Endodermal cell (in vitro differentiated cells): ENCODE results near the gene FBRSL1. TPM values are rescaled to one million over a fixed set of nuclear protein-coding genes. Genes with fewer than 3 reads are reported as not detected.

Experiments
- DNase-seq: peaks from one replicate; pipeline ENCODE4 v3.0.0-alpha.2; 2017
- H3K27ac ChIP-seq: 2 replicates; pipeline ENCODE4 v1.5.1; 2013; ENCODE audit warnings: mild to moderate bottlenecking, low read depth, low read length, moderate library complexity
- H3K27me3 ChIP-seq: 2 replicates; pipeline ENCODE4 v1.6.1; 2013; ENCODE audit warnings: mild to moderate bottlenecking, low read length, moderate library complexity; ENCODE audit not compliant: insufficient read depth, control insufficient read depth, poor library complexity, severe bottlenecking
- H3K36me3 ChIP-seq: 2 replicates; pipeline ENCODE4 v1.7.0; 2013; ENCODE audit warnings: mild to moderate bottlenecking, low read length, moderate library complexity; ENCODE audit not compliant: control insufficient read depth, insufficient read depth
- H3K4me1 ChIP-seq: one replicate; pipeline ENCODE4 v1.7.0; 2013; ENCODE audit warnings: low read length; ENCODE audit not compliant: control insufficient read depth, insufficient read depth
- H3K4me3 ChIP-seq: 2 replicates; pipeline ENCODE4 v1.5.1; 2013; ENCODE audit warnings: mild to moderate bottlenecking, low read length, moderate library complexity
- H3K9ac ChIP-seq: 2 replicates; pipeline ENCODE4 v1.6.1; 2013; ENCODE audit warnings: mild to moderate bottlenecking, low read length, moderate library complexity; ENCODE audit not compliant: poor library complexity, severe bottlenecking; ENCODE audit errors: extremely low read depth
- H3K9me3 ChIP-seq: 2 replicates; pipeline ENCODE4 v1.6.1; 2013; ENCODE audit warnings: mild to moderate bottlenecking, low read length, moderate library complexity; ENCODE audit not compliant: control insufficient read depth
- H3K27ac Mint-ChIP-seq: 2 replicates; pipeline ENCODE4 v1.8.0; 2020; ENCODE audit warnings: mixed read lengths
- H3K27me3 Mint-ChIP-seq: 2 replicates; pipeline ENCODE4 v1.8.0; 2021; ENCODE audit warnings: mild to moderate bottlenecking, mixed read lengths; ENCODE audit not compliant: insufficient read depth
- H3K36me3 Mint-ChIP-seq: 2 replicates; pipeline ENCODE4 v1.8.0; 2020; ENCODE audit warnings: low read depth, mixed read lengths
- H3K4me1 Mint-ChIP-seq: 2 replicates; pipeline ENCODE4 v1.8.0; 2020; ENCODE audit warnings: mixed read lengths
- H3K4me3 Mint-ChIP-seq: 2 replicates; pipeline ENCODE4 v1.8.0; 2020; ENCODE audit warnings: mild to moderate bottlenecking, moderate library complexity, mixed read lengths
- H3K9me3 Mint-ChIP-seq: 2 replicates; pipeline ENCODE4 v1.8.0; 2020; ENCODE audit warnings: mild to moderate bottlenecking, mixed read lengths
- WGBS, 2 experiments: methylation state at CpG; one replicate each; pipeline versions ENCODE4 v1.1.5 to v1.1.7; 2013; ENCODE audit warnings: missing lambda C conversion rate in 2 of 2, mixed read lengths in 1 of 2; ENCODE audit not compliant: insufficient coverage in 1 of 2, insufficient read length in 1 of 2; 5-methylcytosine and 5-hydroxymethylcytosine counted together
- total RNA-seq, 2 donors: library from RNA; stranded (reverse); fragmentation: NEBNext Ultra II Directional in 1 of 2; extraction: Animal tissue kit (Norgen Biotek cat#: 25700) in 1 of 2; gene quantifications; 2 replicates in 1 of 2; 3 replicates in 1 of 2; pipeline ENCODE4 v1.2.1, GENCODE V29; 2021
- TF ChIP-seq, protein P1 (sequence below): fragments of 200-600 bp; sonication (generic); conservative IDR thresholded peaks from 2 replicates; pipeline ENCODE4 v1.5.0; 2021; ENCODE audit warnings: antibody characterized with exemption, mild to moderate bottlenecking

Gene FBRSL1
- total RNA-seq, 2 donors from 2014 or later: 74.9 to 92.3 TPM

DNA sequence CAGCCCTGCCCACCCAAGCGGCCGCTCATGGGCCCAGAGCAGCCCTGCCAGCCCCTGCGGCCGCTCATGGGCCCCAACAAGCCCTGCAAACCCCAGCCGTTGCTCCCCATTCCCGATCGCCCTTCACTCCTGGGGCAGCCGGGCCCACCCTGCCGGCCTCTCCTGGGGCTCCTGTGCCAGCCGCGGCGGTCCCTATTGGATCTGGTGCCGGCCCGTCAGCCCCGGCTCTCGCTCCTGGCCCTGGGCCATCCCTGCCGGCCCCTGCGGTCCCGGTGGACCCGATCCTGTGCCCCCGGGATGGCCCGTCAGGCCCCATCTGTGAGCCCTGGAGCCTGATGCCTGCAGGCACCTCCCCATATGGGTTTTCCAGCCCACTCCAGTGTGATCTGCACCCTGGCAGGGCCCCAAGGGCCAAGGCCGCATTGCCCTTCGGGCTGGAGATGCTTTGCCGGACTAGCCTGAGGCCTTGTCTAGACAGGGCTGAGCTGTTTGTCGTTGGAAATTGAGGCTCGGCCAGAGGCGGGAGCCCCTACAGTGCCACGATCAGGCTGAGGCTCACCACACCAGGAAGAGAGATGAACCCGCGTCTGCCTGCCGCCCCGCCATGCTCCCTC lies 20.3 kb downstream of the FBRSL1 start:
- Mint-ChIP-seq H3K4me3 (no peak overlapping the region), H3K27ac (no peak overlapping the region), H3K9me3 (peaks cover under 1% of the 10 kb centered on the region), H3K27me3 (no peaks in the 10 kb centered on the region), H3K36me3 (peaks cover 8% of the 10 kb centered on the region), H3K4me1 (peaks cover 18% of the 10 kb centered on the region)
- H3K27me3 ChIP-seq: no peaks in the 10 kb centered on the region
- peaks cover 9% of the 10 kb centered on the region for H3K4me1 ChIP-seq
- H3K27ac ChIP-seq: no peak overlapping the region
- TF ChIP-seq, protein P1, sequence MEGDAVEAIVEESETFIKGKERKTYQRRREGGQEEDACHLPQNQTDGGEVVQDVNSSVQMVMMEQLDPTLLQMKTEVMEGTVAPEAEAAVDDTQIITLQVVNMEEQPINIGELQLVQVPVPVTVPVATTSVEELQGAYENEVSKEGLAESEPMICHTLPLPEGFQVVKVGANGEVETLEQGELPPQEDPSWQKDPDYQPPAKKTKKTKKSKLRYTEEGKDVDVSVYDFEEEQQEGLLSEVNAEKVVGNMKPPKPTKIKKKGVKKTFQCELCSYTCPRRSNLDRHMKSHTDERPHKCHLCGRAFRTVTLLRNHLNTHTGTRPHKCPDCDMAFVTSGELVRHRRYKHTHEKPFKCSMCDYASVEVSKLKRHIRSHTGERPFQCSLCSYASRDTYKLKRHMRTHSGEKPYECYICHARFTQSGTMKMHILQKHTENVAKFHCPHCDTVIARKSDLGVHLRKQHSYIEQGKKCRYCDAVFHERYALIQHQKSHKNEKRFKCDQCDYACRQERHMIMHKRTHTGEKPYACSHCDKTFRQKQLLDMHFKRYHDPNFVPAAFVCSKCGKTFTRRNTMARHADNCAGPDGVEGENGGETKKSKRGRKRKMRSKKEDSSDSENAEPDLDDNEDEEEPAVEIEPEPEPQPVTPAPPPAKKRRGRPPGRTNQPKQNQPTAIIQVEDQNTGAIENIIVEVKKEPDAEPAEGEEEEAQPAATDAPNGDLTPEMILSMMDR: no peak
- no peak overlapping the region for H3K9ac ChIP-seq
- no peak overlapping the region for H3K4me3 ChIP-seq
- H3K36me3 ChIP-seq: no peaks in the 10 kb centered on the region
- 94 to 96% methylated on average over 12 to 33 of the region's 33 CpGs for WGBS, 2 experiments
- H3K9me3 ChIP-seq: no peaks in the 10 kb centered on the region
- no peak for DNase-seq

DNA sequence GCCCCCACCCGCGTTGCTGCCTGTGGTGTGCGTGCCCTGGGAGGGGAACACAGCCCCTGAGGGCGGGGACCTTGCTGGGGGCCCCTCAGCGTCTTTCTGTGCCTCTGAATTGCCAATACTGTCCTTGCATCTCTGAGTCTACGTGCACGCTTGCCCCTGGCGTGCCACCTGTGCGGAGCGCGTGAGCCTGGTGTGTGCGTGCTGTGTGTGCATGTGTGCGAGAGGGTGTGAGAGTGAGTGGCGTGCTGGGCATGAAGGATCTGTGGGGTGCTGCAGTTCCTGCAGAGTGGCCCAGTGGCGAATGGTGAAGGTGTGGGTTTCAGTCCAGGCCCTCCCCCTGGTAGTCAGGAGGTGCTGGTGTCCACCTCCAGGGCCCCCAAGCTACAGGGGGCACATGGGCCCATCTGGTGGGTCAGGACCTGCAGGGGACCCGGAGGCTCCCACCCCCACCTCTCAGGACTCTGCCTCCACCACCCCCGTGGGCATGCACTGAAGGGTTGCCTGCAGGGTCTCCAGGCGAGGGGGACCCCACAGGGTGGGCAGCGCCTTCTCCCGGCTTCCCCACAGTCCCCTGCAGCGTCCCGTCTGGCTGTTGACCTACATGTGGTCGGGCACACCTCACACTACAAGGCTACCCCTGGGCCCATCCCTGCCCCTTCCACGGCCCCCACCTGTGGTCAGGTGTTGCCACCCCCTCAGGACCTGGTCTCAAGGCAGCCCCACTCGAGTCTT lies 21.0 kb downstream of the FBRSL1 start:
- Mint-ChIP-seq H3K27ac (no peak overlapping the region), H3K36me3 (peaks cover 12% of the 10 kb centered on the region), H3K4me3 (no peak overlapping the region), H3K4me1 (peaks cover 15% of the 10 kb centered on the region), H3K27me3 (no peaks in the 10 kb centered on the region), H3K9me3 (peaks cover 5% of the 10 kb centered on the region)
- no peak overlapping the region for H3K4me3 ChIP-seq
- no peaks in the 10 kb centered on the region for H3K36me3 ChIP-seq
- DNase-seq: no peak
- WGBS, 2 experiments: 94 to 99% methylated on average over 17 to 25 of the region's 25 CpGs
- H3K27me3 ChIP-seq: no peaks in the 10 kb centered on the region
- H3K27ac ChIP-seq: no peak overlapping the region
- TF ChIP-seq, protein P1: no peak
- H3K9me3 ChIP-seq: no peaks in the 10 kb centered on the region
- H3K4me1 ChIP-seq: peaks cover 9% of the 10 kb centered on the region
- no peak overlapping the region for H3K9ac ChIP-seq

DNA sequence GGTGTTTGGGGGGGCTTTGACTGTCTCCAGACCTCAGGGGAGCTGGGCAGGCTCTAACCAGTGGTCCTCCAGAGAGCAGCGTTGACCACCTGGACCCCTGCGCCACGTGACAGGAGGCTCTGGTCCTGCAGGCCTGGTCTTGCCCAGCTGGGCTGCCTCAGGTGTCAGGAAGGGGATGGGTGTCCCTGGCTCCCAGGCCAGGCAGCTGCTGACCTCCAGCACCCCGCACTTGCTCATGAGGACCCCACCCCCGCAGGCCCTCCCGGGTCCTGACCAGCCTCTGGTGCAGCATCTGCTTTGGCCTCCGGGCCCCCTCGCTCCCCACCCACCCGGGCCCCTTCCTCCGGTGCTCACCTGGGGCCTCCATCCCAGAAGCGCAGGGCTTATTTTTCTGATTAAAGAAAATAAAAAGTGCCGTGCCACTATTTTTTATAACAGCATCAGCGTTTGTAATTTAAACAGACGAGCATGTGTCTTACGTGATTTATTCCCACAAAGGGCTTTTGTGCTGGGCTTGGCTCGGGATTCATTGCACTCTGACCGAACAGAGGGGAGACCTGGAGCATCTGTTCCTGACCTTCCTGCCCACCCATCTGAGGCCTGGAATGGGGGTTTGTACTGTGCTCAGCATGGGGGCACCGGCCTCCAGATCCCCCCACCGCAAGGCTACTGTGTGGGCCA lies 21.7 kb downstream of the FBRSL1 start:
- Histone ChIP-seq H3K9me3 (no peaks in the 10 kb centered on the region), H3K4me1 (peaks cover 9% of the 10 kb centered on the region), H3K27ac (peak overlapping the region; percentile 51), H3K4me3 (no peak overlapping the region), H3K27me3 (no peaks in the 10 kb centered on the region), H3K36me3 (no peaks in the 10 kb centered on the region), H3K9ac (no peak overlapping the region)
- Mint-ChIP-seq H3K4me3 (no peak overlapping the region), H3K9me3 (peaks cover 7% of the 10 kb centered on the region), H3K27me3 (no peaks in the 10 kb centered on the region), H3K4me1 (peaks cover 7% of the 10 kb centered on the region), H3K36me3 (peaks cover 15% of the 10 kb centered on the region), H3K27ac (no peak overlapping the region)
- TF ChIP-seq, protein P1: no peak
- DNase-seq: no peak
- WGBS, 2 experiments: 95 to 99% methylated on average over 11 to 19 of the region's 19 CpGs
